Stomach (tissue), 9 donors: Measurements from ENCODE around the gene YARS1. TPM values are rescaled to one million over a fixed set of nuclear protein-coding genes. Genes with fewer than 3 reads are reported as not detected.

Source experiments
- DNase-seq, 2 donors: peaks; one replicate each; pipeline versions ENCODE4 v3.0.0 to v3.0.0-alpha.2; 2013 to 2019
- H3K27ac ChIP-seq, 5 donors: fragments of 200-600 bp in 4 of 5; sonication (generic) in 4 of 5; one replicate each; pipeline ENCODE4 v1.5.1; 2013 to 2019; ENCODE audit warnings: mild to moderate bottlenecking in 1 of 5, moderate library complexity in 1 of 5
- H3K27me3 ChIP-seq, 3 donors: fragments of 200-600 bp; sonication (generic); one replicate each; pipeline ENCODE4 v1.5.1; 2017 to 2019; ENCODE audit warnings: mixed run types in 1 of 3
- H3K36me3 ChIP-seq, 4 donors: fragments of 200-600 bp; sonication (generic); 1 replicate in 3 of 4; 2 replicates in 1 of 4; pipeline ENCODE4 v1.5.1; 2016 to 2019
- H3K4me1 ChIP-seq, 4 donors: fragments of 200-600 bp; sonication (generic); one replicate each; pipeline ENCODE4 v1.5.1; 2016 to 2019
- H3K4me3 ChIP-seq, 4 donors: fragments of 200-600 bp; sonication (generic) in 3 of 4; one replicate each; pipeline ENCODE4 v1.5.1; 2016 to 2019; ENCODE audit warnings: mild to moderate bottlenecking in 1 of 4
- H3K9me3 ChIP-seq, 4 donors: fragments of 200-600 bp; sonication (generic); one replicate each; pipeline ENCODE4 v1.5.1; 2016 to 2019
- CTCF ChIP-seq, 7 experiments: fragments of 450-650 bp in 4 of 7; fragments of 200-600 bp in 3 of 7; sonication (generic) in 3 of 7; IDR thresholded peaks; one replicate each; pipeline ENCODE4 v1.5.1; 2016 to 2019; ENCODE audit warnings: antibody characterized with exemption in 7 of 7, control low read depth in 2 of 7, mild to moderate bottlenecking in 1 of 7
- EP300 ChIP-seq: sonication (generic); formaldehyde crosslinking; IDR thresholded peaks from one replicate; pipeline ENCODE4 v1.6.1; 2017; ENCODE audit warnings: antibody characterized with exemption
- POLR2A ChIP-seq, 4 donors: fragments of 450-650 bp; IDR thresholded peaks; one replicate each; pipeline ENCODE4 v1.6.1; 2016; ENCODE audit warnings: antibody characterized with exemption in 4 of 4, control low read depth in 2 of 4, mild to moderate bottlenecking in 1 of 4, moderate library complexity in 1 of 4
- POLR2AphosphoS5 ChIP-seq, 3 donors: sonication (generic); formaldehyde crosslinking; IDR thresholded peaks; one replicate each; pipeline ENCODE4 v1.6.1; 2016; ENCODE audit warnings: antibody characterized with exemption in 3 of 3
- WGBS, 5 donors: extraction: QIAGEN DNeasy Blood & Tissue Kit in 3 of 5; methylation state at CpG; one replicate each; pipeline versions ENCODE4 v1.1.5 to v1.1.7; 2013 to 2018; 5-methylcytosine and 5-hydroxymethylcytosine counted together
- intact Hi-C: fragments of 100-400 bp; cut with DNase I; formaldehyde crosslinking; loops from one replicate; pipeline ENCODE4 v1.15.1; 2023; ENCODE audit warnings: low total_unique reads
- polyA plus RNA-seq, 3 donors: library from polyadenylated mRNA; stranded (reverse); fragments of 200-250 nt; gene quantifications; one replicate each; pipeline ENCODE4 v1.2.3, GENCODE V29; 2013
- total RNA-seq, 5 donors: library from RNA; depleted of rRNA; stranded (reverse); fragments of >200 nt; gene quantifications; one replicate each; pipeline versions ENCODE4 v1.1.0 to v1.2.3, GENCODE V29; 2014 to 2016
- donor health status: healthy with polysubstance abuse.
- donor health status: Bipolar disorder and iron deficiency.
- donor health status: healthy.

Gene YARS1
- total and polyA plus RNA-seq, 8 donors = 26.9 to 99.1 (median 55.4) TPM

DNA sequence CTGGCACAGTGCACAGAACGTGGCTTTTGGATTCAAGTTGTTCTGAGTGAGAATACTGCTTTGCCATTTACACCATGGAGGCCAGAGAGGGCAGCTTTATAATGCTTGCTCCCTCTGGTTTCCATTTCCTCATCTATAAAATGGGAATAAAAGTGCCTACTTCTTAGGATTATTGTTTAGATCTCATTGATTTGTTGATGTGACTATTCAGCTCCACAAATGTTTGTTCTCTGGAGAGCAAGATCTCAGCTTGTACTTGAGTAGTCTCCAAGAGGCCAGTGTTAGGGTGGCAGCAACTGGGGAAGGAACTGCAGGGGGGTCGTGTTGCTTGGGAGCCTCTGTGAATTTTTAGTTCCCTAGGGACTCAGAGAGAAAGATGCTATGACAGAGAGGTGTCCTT lies 55.2 kb downstream of the YARS1 start:
- Histone ChIP-seq H3K4me1 (peaks cover 85 to 100% (median 93%) of the 10 kb centered on the region in 4 donors), H3K9me3 (no peaks in the 10 kb centered on the region), H3K27me3 (no peaks in the 10 kb centered on the region), H3K4me3 (no peak overlapping the region), H3K27ac (peak overlapping the region; percentile 91 to 97 (median 93)), H3K36me3 (peaks cover 0 to 18% (median 4%) of the 10 kb centered on the region in 4 donors)
- TF ChIP-seq CTCF (IDR thresholded peaks at IDR 0.05) = no peak
- no peak for TF ChIP-seq POLR2A (IDR thresholded peaks at IDR 0.05)
- no peak for TF ChIP-seq EP300
- TF ChIP-seq POLR2AphosphoS5 (IDR thresholded peaks at IDR 0.05) = no peak
- intact Hi-C loops = no loop called here
- 12 to 22% (median 20%) methylated on average over 2 of the region's 2 CpGs for WGBS, 5 donors
- DNase-seq = no peak

DNA sequence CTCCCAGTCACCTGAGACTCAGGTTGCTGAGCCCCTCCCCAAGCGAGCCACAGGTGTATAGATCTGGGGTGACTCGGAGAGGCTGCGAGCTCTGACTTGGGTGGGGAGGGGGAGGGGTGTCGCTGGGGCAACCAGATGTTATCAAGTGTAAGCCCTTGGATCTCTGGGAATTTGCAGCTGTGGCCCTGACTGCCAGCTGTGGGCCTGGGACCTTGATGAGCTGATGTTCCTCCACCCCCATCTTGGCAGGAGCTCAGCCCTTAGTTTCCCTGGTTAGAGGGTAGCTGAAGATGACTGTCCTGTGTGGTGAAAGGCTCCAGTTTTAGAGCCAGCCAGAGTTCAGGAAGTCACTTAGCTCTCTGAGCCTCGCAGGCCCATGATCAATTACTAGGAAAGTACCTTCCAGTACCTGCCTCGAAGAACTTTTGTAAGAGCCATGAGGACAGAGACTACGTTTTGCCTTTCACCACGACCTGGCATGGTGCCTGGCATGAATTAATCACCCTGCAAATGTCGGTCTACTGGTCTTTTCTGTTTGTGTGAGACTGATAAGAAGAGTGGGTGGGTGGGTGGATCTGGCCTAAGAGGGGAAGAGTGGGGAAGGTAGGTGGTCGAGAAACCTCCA lies 55.8 kb downstream of the YARS1 start:
- WGBS, 5 donors = 11 to 32% (median 17%) methylated on average over 9 to 10 of the region's 10 CpGs
- TF ChIP-seq CTCF (IDR thresholded peaks at IDR 0.05) (no peak), POLR2AphosphoS5 (IDR thresholded peaks at IDR 0.05) (peak in 2 of 3 donors; percentile 81 to 84)
- peak overlapping the region; percentile 91 to 97 (median 93) for H3K27ac ChIP-seq
- H3K4me1 ChIP-seq = peaks cover 84 to 99% (median 91%) of the 10 kb centered on the region in 4 donors
- H3K9me3 ChIP-seq = no peaks in the 10 kb centered on the region
- no peaks in the 10 kb centered on the region for H3K27me3 ChIP-seq
- H3K36me3 ChIP-seq = peaks cover 0 to 18% (median 4%) of the 10 kb centered on the region in 4 donors
- DNase-seq = peak; percentile 90
- intact Hi-C loops = no loop called here
- H3K4me3 ChIP-seq = no peak overlapping the region

DNA sequence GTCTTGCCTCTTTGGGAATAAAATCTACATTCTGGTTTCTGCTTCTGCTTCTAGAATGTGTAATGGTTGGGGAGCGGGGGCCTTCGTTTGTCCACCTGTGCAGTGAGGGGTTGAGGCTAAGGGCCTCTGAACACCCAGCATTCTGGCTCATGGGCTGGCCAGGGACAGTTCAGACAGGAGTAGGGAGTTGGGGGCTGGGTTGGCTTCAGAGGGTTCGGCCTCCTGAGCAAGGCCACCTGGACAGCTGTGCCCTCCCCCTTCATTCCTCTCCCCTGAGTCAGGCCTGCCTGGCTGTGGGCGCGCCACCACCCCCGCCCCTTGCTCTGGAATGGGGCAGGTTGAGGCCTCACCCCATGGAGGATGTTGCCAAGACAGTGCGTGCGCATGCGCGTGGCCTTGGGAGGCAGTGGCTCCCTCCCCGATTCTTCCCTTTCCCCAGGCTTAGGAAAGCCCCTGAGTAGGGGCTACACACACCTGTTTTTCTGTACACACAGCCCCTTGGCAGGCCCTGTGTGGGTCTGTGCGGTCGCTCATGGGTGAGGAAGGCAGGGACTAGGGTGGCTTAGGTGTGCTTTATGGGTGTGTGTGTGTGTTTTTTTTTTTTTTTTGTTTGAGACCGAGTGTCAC lies 57.0 kb downstream of the YARS1 start:
- Histone ChIP-seq H3K36me3 (peaks cover 0 to 15% (median 4%) of the 10 kb centered on the region in 4 donors), H3K4me1 (peaks cover 83 to 99% (median 90%) of the 10 kb centered on the region in 4 donors), H3K27ac (peak overlapping the region; percentile 91 to 97 (median 93)), H3K27me3 (no peaks in the 10 kb centered on the region), H3K4me3 (no peak overlapping the region), H3K9me3 (no peaks in the 10 kb centered on the region)
- WGBS, 5 donors = 33 to 60% (median 37%) methylated on average over 13 to 14 of the region's 14 CpGs
- intact Hi-C loops = no loop called here
- DNase-seq = peak; percentile 97
- TF ChIP-seq CTCF (IDR thresholded peaks at IDR 0.05) = peak in 1 of 7 experiments; percentile 5
- peak; percentile 23 to 84 (median 76) for TF ChIP-seq POLR2AphosphoS5 (IDR thresholded peaks at IDR 0.05)
- TF ChIP-seq EP300 = no peak

GRCh38 chr1:32759521-32759981 lies 57.6 kb downstream of the YARS1 start:
- no peaks in the 10 kb centered on the region for H3K9me3 ChIP-seq
- H3K36me3 ChIP-seq = peaks cover 0 to 10% (median 4%) of the 10 kb centered on the region in 4 donors
- TF ChIP-seq POLR2AphosphoS5 (IDR thresholded peaks at IDR 0.05) (peak in 2 of 3 donors; percentile 81 to 82), CTCF (IDR thresholded peaks at IDR 0.05) (no peak), EP300 (no peak), POLR2A (IDR thresholded peaks at IDR 0.05) (peak in 1 of 4 donors; percentile 6)
- intact Hi-C loops = no loop called here
- no peaks in the 10 kb centered on the region for H3K27me3 ChIP-seq
- WGBS, 5 donors = 21 to 42% (median 28%) methylated on average over 5 of the region's 5 CpGs
- H3K4me3 ChIP-seq = peak overlapping the region in 1 of 4 donors; percentile 5
- peak overlapping the region; percentile 91 to 97 (median 93) for H3K27ac ChIP-seq
- H3K4me1 ChIP-seq = peaks cover 82 to 99% (median 90%) of the 10 kb centered on the region in 4 donors
- DNase-seq = peak; percentile 90 to 95
